GM23338 (cell line): Measurements from ENCODE around the gene NHLH1.
"Not testable (repeated sequence)": the region's sequence is repeated elsewhere in the genome, so short reads cannot be mapped to it uniquely, and the experiment has no call there.

Source experiments
- CTCF ChIP-seq, 2 experiments: fragments of 200-600 bp in 1 of 2; sonication (generic) in 1 of 2; conservative IDR thresholded peaks; 2 replicates each; pipeline versions ENCODE4 v1.5.1 to v1.6.1; 2016 to 2017; ENCODE audit warnings: antibody characterized with exemption in 2 of 2, low read depth in 2 of 2, mild to moderate bottlenecking in 2 of 2, moderate library complexity in 1 of 2
- ETS1 ChIP-seq: IDR thresholded peaks from 2 replicates; pipeline ENCODE4 v1.6.1; 2016; ENCODE audit warnings: antibody characterized with exemption
- EZH2 ChIP-seq: fragments of 200-600 bp; sonication (generic); IDR thresholded peaks from one replicate; pipeline ENCODE4 v1.8.0; 2017; ENCODE audit warnings: antibody characterized with exemption, mild to moderate bottlenecking, low read depth; ENCODE audit not compliant: unreplicated experiment
- POLR2AphosphoS5 ChIP-seq: IDR thresholded peaks from 2 replicates; pipeline ENCODE4 v1.6.1; 2016; ENCODE audit warnings: antibody characterized with exemption, low read depth
- REST ChIP-seq: IDR thresholded peaks from one replicate; pipeline ENCODE4 v1.6.1; 2018; ENCODE audit warnings: antibody characterized with exemption; ENCODE audit not compliant: unreplicated experiment

- not testable (repeated sequence) for TF ChIP-seq POLR2AphosphoS5; CTCF (conservative IDR thresholded peaks at IDR 0.05; ENCODE audit: low read depth in 2 of 2); REST; EZH2; ETS1
Observed at GRCh38 chr1:160388406-160388805, 21.5 kb downstream of the NHLH1 start.
